Occipital lobe (tissue), 2 donors: Measurements from ENCODE around the gene SMYD3. TPM values are rescaled to one million over a fixed set of nuclear protein-coding genes. Genes with fewer than 3 reads are reported as not detected.
"Not testable (repeated sequence)": the region's sequence is repeated elsewhere in the genome, so short reads cannot be mapped to it uniquely, and the experiment has no call there.

Experiments used
- DNase-seq: peaks from one replicate; lab custom pipeline; 2025; lab: John Stamatoyannopoulos, UW
- total RNA-seq: library from RNA; depleted of rRNA; stranded (reverse); fragments of >200 nt; gene quantifications from one replicate; pipeline ENCODE4 v1.2.3, GENCODE V29; 2014

SMYD3 gene
- total RNA-seq, 1 donor from 2014 or later, result 25.3 TPM

DNA sequence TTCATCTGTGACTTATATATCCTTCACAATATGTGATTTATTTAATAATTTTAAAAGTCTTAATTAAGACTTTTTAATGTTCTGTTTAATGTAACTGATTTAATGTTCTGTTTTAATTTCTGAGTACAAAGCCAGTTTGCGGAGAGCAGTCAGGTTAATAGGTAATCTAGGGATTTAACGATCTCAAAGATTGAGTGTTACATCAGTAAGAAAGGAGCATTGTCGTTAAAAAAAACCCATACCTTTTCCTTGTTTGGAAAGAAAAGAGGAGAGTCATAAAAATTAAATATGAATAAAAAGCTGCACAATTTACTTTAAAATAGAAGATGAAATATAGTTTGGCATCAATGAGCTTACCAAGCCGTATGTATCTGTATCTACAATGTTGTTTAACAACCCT is 730.9 kb downstream of the SMYD3 start:
- no peak for DNase-seq

DNA sequence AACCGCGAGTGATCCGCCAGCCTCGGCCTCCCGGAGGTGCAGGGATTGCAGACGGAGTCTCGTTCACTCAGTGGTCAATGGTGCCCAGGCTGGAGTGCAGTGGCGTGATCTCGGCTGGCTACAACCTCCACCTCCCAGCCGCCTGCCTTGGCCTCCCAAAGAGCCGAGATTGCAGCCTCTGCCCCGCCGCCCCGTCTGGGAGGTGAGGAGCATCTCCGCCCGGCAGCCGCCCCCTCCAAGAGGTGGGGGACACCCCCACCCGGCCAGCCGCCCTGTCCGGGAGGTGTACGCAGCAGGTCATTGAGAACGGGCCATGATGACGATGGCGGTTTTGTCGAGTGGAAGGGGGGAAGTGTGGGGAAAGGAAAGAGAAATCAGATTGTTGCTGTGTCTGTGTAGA is 732.1 kb downstream of the SMYD3 start:
- DNase-seq, result not testable (repeated sequence)

DNA sequence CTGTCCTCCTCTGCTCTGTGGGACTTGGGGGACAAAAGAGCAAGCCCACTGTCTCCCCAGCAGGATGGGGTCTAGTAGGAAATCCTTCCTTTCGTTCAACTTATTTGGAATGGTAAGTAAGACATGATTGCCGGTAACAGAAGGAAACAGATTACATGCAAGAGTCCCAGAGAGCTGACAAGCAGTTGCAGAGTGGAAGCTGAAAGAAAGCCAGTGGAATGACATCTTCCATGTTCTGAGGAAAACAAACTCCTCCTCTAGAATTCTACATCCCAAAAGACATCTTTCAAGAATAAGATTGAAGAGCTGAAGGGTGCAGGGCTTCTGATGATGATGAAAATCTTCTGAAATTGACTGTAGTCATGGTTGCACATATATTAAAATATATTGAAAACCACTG is 732.9 kb downstream of the SMYD3 start:
- DNase-seq, result no peak

DNA sequence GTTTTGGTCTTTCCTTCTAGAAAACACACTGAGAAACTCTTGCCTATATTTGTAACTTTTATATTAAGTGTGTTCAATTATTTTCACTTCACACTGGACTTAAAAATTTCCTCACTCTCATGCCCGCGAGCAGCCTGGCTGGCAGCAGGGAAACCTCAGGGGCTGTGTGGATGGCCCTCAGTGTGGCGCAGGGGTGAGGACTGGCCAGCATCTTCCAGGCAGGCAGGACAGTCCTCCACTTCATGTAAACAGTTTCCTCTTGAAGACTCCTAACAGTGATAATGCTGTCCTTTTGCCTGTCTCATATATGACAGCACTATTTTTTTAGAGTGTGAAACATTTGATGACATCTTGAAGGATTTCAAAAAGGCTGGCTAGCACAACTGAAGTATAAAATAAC is 733.7 kb downstream of the SMYD3 start:
- no peak for DNase-seq

DNA sequence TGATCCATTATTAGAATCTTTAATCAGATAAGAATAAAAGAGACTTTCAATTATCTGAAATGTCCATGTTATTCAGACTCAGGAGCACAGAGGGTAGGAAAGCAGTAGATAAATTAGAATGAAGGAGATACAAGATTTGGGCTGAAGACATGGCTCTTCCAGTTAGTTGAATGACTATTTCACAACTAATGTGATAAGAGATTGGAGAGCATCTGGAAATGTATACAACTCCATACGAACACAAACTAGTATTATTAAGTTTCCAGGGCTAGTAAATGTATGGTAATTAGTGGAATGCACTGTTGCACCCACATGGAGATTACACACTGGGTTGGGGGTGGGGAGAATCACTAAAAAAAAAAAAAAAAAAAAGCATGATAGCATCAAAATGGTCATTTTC is 734.3 kb downstream of the SMYD3 start:
- no peak for DNase-seq

DNA sequence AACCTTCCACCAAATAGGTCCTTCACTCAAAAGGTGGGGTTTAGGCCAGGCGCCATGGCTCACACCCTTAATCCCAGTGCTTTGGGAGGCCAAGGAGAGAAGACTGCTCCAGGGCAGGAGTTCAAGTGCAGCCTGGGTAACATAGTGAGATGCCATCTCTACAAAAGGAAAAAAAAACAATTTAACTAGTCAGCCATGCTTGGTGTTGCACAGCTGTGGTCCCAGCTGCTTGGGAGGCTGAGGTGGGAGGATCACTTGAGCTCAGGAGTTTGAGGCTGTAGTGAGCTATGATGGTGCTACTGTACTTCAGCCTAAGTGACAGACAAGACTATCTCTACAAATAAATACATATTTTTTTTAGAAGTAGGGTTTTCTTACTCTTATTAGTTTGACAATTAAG is 734.8 kb downstream of the SMYD3 start:
- no peak for DNase-seq

DNA sequence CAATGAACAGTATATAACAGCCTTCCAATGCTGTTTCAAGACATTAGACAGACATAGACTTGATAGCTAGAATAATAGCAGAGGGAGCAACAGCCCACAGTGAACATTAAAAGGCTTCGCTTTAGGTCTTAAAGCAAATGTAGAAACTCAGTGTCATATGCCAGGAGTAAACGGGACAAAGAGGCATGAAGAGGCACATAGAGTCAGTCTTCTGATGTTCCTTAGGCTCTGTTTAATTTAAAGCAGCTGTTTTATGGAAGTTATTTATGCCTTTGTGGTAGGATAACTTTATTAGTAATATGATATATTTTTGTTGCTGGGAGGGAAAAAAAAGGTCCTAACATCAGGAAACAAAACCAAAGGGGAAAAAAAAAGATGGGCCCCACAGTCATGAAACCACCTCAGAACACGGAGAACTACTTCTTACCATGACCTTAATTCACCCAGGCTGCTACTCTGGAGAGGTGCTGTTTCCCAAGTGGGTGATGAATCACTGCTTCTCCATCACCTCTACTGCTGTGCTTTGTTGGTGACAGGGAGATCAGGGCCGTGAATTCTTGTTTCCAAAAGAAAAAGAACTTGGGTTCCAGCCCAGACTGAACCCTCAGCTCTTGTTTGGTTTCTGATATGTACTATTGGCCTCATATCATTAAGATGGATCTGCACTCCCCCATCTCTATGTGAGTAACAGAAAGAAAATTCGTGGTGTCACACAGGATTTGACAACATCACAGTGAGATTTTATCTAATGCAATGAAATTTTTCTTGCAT is 735.4 kb downstream of the SMYD3 start:
- DNase-seq, result no peak

DNA sequence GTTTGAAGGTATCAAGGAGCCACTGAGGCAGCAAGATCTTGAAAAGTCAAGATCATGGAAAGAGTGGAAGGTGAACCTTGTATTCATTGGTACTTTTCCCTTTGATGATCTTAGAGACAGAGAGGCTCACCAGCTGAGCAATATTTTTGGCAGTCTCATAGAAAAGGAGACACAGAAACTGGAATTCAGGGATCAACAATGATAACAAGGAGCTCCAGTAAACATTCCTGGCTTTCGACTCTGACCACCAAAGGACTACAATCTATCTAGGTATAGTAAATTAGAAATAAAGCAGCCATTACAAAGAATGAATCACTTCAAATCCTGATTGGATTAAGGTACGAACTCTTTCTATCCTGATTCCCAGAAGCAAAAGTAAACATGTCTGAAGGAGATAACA is 736.9 kb downstream of the SMYD3 start:
- DNase-seq, result no peak

DNA sequence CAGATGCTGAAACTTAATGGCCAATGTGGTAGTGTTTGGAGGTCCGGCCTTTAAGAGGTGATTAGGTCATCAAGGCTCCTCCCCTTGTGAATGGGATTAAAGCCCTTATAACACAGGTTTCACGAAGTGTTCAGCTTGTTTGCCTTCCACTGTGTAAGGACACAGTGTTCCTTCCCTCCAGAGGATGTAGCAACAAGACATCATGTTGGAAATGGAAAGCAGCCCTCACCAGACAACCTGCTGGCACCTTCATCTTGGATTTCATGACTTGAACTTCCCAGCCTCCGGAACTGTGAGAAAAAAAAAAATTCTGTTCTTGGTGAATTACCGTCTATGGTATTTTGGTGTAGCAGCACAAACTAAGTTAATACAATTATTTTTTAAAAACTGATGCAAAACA is 738.5 kb downstream of the SMYD3 start:
- DNase-seq, result no peak

DNA sequence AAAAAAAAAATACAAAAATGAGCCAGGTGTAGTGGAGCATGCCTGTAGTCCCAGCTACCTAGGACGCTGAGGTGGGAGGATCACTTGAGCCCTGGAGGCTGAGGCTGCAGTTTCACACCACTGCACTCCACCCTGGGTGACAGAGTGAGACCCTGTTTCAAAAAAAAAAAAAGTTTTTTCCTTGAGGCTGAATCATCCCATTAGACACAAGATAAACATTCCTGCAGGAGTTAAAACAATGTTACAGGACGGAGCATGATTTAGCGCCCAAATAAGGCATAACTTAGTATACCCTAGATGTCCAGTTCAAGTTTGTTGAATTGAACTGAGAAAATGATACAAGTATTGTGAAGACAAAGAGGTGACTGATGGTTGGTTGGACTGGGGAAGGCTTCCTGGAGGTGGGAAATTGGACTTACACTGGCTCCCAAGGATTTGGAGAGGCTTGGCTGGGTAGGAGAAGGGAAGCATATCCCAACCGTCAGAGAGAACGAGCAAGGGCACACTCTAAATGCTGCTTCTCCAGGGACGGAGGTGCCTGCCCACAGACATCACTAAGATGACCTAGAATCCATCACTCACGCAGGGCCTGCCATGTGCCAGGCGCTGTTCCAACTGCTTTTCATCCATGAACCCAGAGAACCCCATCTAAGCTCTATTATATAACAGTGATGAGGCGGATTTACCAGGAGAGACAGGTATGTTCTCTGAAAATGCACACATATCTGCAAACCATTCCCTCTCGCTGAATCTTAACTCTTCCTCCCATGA is 741.7 kb downstream of the SMYD3 start:
- DNase-seq, result no peak

DNA sequence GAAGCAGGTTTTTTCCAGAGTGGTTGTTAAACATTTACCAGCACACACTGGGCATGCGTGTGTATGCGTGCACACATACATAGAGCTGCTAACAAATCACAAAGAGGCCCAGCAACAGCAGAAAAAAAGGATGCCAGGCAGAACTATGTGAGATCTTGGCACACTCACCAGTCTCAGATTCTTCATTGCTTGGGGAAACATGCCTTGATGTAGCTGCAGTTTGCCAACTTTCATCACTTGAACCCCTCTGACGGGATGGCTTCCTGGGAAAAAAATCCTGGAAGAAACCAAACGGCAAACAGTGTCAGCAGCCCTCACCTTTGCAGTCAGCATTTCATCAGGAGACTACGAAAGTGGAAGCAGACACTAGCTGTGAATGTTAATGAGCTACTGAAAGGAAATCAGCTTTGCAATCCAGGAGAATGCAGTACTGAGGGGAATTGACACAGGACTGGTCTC is 743.2 kb downstream of the SMYD3 start:
- DNase-seq, result no peak

DNA sequence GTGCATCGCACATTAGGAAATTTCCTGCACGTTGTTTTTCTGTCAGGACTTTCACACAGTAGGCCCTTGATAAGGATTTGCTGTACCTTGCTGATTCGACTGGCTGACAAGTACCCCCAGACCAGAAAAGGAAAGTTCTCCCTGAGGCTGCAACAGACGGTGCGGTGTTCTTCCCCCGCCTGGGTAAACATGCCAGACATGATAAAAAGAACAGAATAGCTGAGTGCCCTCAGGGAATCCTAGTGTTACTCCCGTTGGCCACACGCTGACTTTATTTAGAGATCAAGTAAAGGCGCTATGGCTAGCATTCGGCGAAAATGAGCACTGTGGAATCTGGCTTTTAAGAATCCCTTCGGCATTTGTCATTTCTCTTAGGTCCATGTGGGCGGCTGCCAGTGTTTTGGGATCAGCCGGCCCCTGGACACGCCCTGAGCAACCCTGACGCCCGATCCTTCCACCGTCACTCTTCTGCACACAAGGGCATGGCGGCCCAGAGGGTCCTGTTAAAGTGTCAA is 744.6 kb downstream of the SMYD3 start:
- no peak for DNase-seq

DNA sequence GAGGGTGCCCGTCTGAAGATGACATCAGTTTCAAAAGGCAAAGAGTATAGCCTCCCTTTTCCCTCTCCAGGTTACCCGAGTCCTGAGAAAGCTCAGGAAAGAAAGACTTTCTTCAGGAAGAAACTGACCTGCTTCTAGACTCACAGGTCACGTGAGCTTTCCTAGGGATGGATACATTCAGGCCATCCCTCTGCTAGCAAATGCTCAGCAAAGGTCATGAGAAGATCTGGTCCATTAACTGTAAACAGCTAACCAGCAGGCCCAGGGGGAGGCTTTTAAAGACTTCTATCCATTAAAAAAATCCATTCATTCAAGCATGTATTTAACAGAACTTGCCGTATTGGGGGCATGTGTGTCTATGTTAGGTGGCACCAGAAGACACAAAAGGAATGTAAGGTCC is 746.8 kb downstream of the SMYD3 start:
- DNase-seq, result no peak

DNA sequence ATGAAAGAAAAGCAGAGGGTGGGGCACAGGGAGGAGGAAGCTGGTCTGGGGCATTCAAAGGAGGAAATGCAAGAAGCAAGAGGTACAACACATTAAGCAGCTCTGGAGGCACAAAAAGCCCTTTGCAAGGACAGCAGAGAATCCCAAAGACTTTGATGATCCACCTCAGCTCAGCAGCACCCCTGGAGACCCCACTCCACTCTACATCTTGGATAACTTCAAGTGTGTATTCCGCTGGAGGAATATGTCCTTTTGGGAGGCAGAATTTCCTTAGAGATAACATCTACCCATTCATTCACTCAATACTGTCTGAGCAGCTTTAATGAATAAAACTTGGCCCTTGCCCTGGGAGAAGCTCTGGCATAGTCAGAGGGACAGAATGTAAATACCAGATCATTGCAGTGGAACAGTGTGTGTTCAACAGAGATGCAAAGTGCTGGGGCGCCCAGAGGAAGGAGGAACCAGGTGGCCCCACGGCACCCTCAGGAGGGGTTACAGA is 752.6 kb downstream of the SMYD3 start:
- DNase-seq, result no peak

DNA sequence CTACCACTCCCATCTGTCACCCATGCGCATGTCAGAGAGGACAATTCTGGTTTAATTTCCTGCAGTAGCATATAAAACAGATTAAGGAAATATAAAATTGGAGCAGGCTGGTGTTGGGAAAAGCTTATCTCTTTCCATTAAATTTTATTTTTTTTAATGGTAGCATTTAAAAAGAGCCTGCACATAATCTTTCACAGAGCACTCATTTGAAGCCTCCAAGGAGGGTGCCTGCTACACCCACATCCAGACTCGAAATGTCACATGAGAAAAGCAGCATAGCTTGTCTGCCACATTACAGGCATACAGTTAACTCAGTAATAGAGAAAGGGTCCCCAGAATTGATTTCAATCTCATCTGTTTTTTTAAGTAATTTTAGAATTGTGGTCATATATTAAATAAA is 753.3 kb downstream of the SMYD3 start:
- no peak for DNase-seq

DNA sequence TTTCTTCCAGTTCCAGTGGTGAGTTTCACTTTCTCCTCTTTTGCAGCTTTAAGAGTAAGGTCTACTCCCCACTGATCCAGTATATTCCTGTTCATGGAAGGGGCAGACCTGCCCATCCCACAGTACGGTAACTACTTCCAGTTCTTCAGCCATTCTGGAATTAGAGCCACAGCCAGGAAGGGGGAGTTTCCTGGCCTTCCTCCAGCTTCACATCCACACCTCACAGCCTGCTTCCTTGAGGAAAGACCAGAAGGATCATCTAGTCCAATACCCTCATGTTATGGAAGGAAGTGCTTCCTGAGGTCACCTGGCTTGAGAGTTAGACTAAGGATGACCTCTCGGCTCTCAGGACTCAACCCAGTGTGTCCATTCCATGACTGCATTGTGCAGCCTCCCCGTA is 754.5 kb downstream of the SMYD3 start:
- no peak for DNase-seq

DNA sequence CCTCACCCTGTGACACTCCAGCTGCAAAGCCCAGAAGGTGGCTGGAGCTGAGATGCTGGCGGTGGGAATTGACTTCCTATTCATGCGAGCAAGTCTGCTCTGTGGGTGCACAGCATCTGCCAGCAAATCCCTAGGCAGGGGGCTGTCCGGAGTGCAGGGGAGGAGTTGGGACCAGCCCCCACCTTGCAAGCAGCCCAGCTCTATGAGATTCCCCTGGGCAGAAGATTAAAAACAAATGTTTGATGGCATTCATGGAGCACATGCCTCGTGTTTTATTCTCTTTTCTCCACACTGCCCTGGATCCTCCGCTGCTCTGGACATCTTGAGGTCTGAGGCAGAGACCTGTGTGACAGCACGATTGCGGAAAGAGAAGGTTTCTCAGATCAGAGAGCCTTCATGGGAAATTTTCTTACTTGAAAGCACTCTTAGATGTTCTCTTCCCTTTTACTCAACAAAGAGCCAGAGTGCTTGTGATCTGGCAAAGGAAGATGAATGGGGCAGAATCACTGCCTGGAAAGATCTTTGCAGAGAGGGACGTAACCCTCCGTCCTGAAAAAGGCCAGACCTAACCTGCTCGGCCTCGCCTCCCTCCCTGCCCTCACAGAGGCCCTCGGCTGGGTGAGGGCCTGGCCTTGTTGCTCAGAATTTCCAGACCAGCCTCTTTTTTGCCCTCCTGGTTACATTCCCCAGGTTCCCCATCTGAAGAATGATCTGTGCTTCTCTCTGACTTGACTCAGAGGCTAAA is 755.2 kb downstream of the SMYD3 start:
- no peak for DNase-seq

DNA sequence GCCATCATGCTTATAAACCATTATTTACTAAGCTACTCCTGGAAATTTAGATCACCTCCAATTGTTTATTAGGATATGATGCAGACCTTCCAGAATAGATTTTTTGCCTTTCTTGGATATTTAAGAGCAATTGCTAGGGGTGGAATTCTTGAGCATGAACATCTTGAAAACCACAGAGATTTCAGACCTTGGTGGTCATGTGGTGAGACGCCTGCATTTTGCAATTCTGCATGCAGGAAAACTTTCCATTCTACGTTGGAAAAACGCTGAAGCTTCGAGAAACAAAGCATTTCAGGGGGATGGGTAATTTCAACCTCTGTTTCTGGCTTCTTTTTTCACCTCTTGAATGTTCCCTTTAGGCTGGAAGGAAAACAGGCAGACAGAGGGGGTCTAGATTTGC is 756.0 kb downstream of the SMYD3 start:
- DNase-seq, result no peak

DNA sequence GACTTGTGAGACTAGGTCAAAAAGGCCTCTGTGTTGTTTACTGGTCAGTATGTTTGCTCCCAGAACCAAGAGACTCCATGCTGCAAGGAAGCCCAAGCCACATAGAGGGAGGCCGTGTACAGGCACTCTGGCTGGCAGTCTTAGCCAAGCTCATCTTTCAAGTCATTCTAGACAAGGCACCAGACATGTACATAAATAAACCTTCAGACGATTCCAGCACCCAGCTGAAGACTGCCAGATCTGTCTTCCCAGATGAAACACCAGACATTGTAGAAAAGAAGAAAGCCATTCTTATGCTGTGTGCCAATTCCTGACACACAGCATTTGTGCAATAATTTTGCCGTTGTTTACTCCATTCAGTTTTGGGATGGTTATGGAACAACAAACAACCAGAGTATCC is 756.8 kb downstream of the SMYD3 start:
- DNase-seq, result no peak

DNA sequence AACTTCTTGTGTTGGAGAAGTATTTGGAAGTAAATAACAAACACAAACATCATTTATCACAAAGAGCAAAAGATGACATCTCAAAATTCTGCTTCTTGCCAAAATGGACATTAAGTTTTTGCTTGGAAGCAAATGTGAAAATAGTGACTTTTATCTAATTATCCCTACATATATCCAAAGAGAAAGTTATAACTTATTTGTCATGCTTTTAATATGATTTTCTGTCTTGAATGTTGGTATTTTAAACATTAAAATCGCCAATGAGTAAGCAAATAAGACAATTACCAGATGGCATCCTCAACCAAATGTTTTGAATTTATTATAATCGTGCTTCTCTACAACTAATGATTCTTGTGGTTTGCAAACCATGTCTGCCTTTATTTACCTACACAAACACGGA is 758.0 kb downstream of the SMYD3 start:
- no peak for DNase-seq

DNA sequence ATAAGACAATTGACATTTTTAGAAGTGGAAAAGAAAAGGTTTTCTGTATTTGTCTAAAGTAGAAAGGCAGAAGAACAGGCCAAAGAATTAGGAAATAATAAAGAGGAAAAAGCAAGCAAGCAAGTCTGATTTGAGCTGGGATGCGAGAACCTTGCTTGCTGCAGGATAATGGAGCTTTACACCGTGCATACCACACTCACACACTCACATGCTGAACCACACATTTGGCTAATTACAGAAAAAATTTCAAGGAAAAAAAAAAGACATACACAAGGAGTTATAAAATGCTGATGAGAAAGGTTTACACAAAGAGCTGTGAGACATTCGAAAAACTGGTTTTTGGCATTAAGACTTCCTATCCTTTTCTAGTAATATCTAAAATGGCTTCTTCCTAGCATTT is 758.4 kb downstream of the SMYD3 start:
- no peak for DNase-seq

DNA sequence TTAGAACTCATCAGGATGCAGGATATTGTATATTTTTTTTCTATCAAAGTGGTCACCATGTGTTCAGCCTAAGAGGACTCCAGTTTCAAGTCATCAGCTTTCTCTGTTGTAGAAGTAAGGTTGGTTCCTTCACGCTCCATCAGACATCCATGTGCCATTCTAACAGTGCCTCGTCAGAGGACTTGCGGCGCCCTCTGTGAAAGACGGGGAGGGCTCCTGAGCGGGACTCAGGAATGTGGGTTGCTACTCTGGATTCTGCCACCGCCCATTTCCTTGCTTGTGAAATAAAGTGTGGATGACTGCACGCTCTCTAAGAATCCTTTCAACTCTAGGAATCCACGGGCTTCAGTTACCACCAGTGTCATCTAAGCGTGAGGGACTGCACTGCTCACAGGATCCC is 758.8 kb downstream of the SMYD3 start:
- DNase-seq, result no peak
